ENCODE data around the gene TENM4. TPM values are rescaled to one million over a fixed set of nuclear protein-coding genes. Genes with fewer than 3 reads are reported as not detected.

TENM4 gene
- total RNA-seq, 2 experiments from 2014 or later = not detected

DNA sequence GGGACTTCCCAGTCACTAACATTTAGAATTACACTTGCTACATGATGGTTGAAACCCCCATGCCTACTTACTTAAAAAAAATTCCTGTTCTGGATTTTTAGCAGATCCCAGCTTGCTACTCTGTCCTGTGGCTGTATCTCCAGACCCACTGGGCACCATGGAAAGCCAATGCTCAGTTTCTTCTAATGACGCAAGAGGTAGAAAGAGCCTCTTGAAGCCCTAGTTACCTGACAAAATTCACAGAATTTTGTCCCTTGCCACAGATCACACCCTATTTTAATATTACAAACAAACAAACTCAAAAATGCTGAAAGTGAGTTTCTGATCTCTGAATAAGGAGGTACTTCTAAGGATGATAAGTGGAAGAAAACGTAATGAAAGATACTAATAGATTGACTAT is 24.3 kb upstream of the TENM4 start:
- H3K4me1 ChIP-seq (ENCODE audit: insufficient read depth, low read length, poor library complexity, severe bottlenecking) = no peaks in the 10 kb centered on the region
- H3K9me3 ChIP-seq (ENCODE audit: low read length) = no peaks in the 10 kb centered on the region
- H3K4me2 ChIP-seq (ENCODE audit: low read length) = no peak overlapping the region
- intact Hi-C loops (cut with micrococcal nuclease; ENCODE audit: unreplicated experiment) = no loop called here
- no peaks in the 10 kb centered on the region for H3K79me2 ChIP-seq (ENCODE audit: insufficient read depth, low read depth, low read length)
- H3K4me3 ChIP-seq (ENCODE audit: low read depth, low read length, poor library complexity, severe bottlenecking) = no peak overlapping the region
- H4K20me1 ChIP-seq (ENCODE audit: insufficient read depth, low read length) = no peaks in the 10 kb centered on the region
- no peak overlapping the region for H3K27ac ChIP-seq (ENCODE audit: low read depth, low read length, poor library complexity, severe bottlenecking)
- POLR2A ChIA-PET = no interaction called here
- BruUV-seq (replicated peaks) = no TSS peak
- no peak for TF ChIP-seq EZH2phosphoT487 (IDR thresholded peaks at IDR 0.05; ENCODE audit: borderline replicate concordance, low read depth, low read length)
- TF ChIP-seq, protein P1, sequence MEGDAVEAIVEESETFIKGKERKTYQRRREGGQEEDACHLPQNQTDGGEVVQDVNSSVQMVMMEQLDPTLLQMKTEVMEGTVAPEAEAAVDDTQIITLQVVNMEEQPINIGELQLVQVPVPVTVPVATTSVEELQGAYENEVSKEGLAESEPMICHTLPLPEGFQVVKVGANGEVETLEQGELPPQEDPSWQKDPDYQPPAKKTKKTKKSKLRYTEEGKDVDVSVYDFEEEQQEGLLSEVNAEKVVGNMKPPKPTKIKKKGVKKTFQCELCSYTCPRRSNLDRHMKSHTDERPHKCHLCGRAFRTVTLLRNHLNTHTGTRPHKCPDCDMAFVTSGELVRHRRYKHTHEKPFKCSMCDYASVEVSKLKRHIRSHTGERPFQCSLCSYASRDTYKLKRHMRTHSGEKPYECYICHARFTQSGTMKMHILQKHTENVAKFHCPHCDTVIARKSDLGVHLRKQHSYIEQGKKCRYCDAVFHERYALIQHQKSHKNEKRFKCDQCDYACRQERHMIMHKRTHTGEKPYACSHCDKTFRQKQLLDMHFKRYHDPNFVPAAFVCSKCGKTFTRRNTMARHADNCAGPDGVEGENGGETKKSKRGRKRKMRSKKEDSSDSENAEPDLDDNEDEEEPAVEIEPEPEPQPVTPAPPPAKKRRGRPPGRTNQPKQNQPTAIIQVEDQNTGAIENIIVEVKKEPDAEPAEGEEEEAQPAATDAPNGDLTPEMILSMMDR (conservative IDR thresholded peaks at IDR 0.05; ENCODE audit: low read length) = no peak
- no peaks in the 10 kb centered on the region for H3K36me3 ChIP-seq (ENCODE audit: insufficient read depth, low read length)
- CTCF ChIA-PET (ENCODE audit: unreplicated experiment) = no interaction called here
- no peaks in the 10 kb centered on the region for H3K9me2 ChIP-seq (ENCODE audit: insufficient read depth, low read length)
- DNase-seq (ENCODE audit: low spot score) = no peak
- H2AFZ ChIP-seq (ENCODE audit: low read length) = no peak overlapping the region

DNA sequence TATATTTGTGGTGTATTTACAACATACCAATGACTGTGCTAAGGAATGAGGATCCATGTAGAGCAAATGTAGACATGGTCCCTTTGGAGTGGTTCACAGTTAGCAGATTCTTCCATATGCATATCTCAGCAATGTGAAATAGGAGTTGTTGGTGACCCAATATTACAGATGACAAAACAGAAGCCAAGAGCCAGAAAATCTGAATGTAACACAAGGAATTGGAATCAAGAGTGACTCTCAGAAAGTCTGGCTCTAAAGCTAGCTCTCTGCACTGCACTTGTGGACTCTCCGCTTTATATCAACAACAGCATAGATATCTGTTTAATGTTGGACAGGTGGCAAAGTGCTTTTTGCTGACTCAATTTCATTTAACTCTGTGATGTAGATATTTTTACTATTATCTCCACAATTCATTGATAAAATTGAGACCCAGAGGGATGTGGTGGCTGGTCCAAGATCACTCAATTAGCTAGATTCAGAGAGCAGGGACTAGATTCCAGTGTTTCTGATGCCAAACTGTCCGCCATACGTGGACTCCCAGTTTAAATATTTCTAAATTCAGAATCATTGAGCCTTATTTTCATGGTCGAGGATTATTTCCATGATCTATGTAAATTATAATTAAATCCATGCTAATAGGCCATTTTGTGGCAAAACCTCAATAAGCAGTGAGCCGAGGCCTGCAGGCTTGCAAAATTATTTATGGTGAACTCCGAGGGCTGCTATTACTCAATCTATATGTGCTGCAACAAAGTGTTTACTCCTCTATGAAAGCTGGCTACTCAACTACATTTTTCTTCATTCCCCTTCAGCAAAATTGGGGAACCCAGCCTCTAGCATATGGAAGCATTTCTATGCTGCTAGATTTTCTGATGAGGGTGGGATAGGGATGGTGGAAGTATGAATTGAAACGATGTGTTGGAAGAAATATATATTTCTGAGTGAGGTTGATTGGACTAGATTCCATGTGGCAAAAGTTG is 21.1 kb upstream of the TENM4 start:
- H3K27ac ChIP-seq (ENCODE audit: low read depth, low read length, poor library complexity, severe bottlenecking) = no peak overlapping the region
- ChIA-PET POLR2A (no interaction called here), CTCF (ENCODE audit: unreplicated experiment) (no interaction called here)
- no peaks in the 10 kb centered on the region for H3K9me2 ChIP-seq (ENCODE audit: insufficient read depth, low read length)
- no peak for DNase-seq (ENCODE audit: low spot score)
- no peak for TF ChIP-seq EZH2phosphoT487 (IDR thresholded peaks at IDR 0.05; ENCODE audit: borderline replicate concordance, low read depth, low read length)
- TF ChIP-seq, protein P1 (conservative IDR thresholded peaks at IDR 0.05; ENCODE audit: low read length) = no peak
- H3K79me2 ChIP-seq (ENCODE audit: insufficient read depth, low read depth, low read length) = no peaks in the 10 kb centered on the region
- H3K36me3 ChIP-seq (ENCODE audit: insufficient read depth, low read length) = no peaks in the 10 kb centered on the region
- H2AFZ ChIP-seq (ENCODE audit: low read length) = no peak overlapping the region
- H3K4me3 ChIP-seq (ENCODE audit: low read depth, low read length, poor library complexity, severe bottlenecking) = no peak overlapping the region
- H3K4me2 ChIP-seq (ENCODE audit: low read length) = no peak overlapping the region
- intact Hi-C loops (cut with micrococcal nuclease; ENCODE audit: unreplicated experiment) = loop anchor here (1.0 kb wide), 1 partner anchor 31 kb away; no protein-coding TSS in a partner anchor
- no peaks in the 10 kb centered on the region for H3K9me3 ChIP-seq (ENCODE audit: low read length)
- BruUV-seq (replicated peaks) = no TSS peak
- H3K4me1 ChIP-seq (ENCODE audit: insufficient read depth, low read length, poor library complexity, severe bottlenecking) = no peaks in the 10 kb centered on the region
- no peaks in the 10 kb centered on the region for H4K20me1 ChIP-seq (ENCODE audit: insufficient read depth, low read length)

DNA sequence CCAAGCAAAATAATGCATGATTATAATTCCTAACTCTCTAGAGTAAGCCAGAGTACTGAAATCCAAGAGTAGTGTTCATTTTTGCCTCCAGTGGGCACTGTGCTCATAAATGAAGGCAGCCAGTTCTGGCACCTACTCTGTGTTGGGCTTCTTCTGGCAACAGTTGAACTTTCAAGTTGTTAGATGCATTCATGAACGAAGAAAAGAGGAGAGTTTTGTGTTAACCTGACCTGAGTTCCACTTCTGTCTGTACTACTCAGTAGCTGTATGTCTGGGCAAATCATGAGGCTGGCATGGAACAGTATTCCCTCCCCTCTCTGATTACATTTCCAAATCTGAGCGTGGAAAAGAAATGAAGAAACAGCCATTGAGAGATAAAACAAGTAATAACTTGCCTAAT is 20.3 kb upstream of the TENM4 start:
- ChIA-PET CTCF (ENCODE audit: unreplicated experiment) (no interaction called here), POLR2A (no interaction called here)

More for the DNA sequence above, 20.3 kb upstream of the TENM4 start:
- H3K4me2 ChIP-seq (ENCODE audit: low read length) = no peak overlapping the region
- no peaks in the 10 kb centered on the region for H4K20me1 ChIP-seq (ENCODE audit: insufficient read depth, low read length)
- H3K27ac ChIP-seq (ENCODE audit: low read depth, low read length, poor library complexity, severe bottlenecking) = no peak overlapping the region
- H3K4me3 ChIP-seq (ENCODE audit: low read depth, low read length, poor library complexity, severe bottlenecking) = no peak overlapping the region
- no peaks in the 10 kb centered on the region for H3K4me1 ChIP-seq (ENCODE audit: insufficient read depth, low read length, poor library complexity, severe bottlenecking)
- no peaks in the 10 kb centered on the region for H3K79me2 ChIP-seq (ENCODE audit: insufficient read depth, low read depth, low read length)
- no peaks in the 10 kb centered on the region for H3K9me3 ChIP-seq (ENCODE audit: low read length)
- H3K9me2 ChIP-seq (ENCODE audit: insufficient read depth, low read length) = no peaks in the 10 kb centered on the region
- no peak for DNase-seq (ENCODE audit: low spot score)
- no peaks in the 10 kb centered on the region for H3K36me3 ChIP-seq (ENCODE audit: insufficient read depth, low read length)
- intact Hi-C loops (cut with micrococcal nuclease; ENCODE audit: unreplicated experiment) = loop anchor here (1.0 kb wide), 1 partner anchor 32 kb away; no protein-coding TSS in a partner anchor
- H2AFZ ChIP-seq (ENCODE audit: low read length) = no peak overlapping the region
- no TSS peak for BruUV-seq (replicated peaks)
- TF ChIP-seq, protein P1 (conservative IDR thresholded peaks at IDR 0.05; ENCODE audit: low read length) = peak; percentile 66
- TF ChIP-seq EZH2phosphoT487 (IDR thresholded peaks at IDR 0.05; ENCODE audit: borderline replicate concordance, low read depth, low read length) = no peak
